Endothelial cell of umbilical vein (primary cell): ENCODE measurements around the gene ALG2.

ENCODE experiments used
- EZH2 ChIP-seq: IDR thresholded peaks from 2 replicates; pipeline ENCODE4 v1.6.1; 2012; ENCODE audit warnings: borderline replicate concordance, low read depth, mild to moderate bottlenecking, moderate library complexity, low read length, inconsistent platforms; ENCODE audit not compliant: severe bottlenecking
- MYC ChIP-seq: IDR thresholded peaks from one replicate; pipeline ENCODE4 v1.6.1; 2011; ENCODE audit warnings: mild to moderate bottlenecking, low read depth, low read length

DNA sequence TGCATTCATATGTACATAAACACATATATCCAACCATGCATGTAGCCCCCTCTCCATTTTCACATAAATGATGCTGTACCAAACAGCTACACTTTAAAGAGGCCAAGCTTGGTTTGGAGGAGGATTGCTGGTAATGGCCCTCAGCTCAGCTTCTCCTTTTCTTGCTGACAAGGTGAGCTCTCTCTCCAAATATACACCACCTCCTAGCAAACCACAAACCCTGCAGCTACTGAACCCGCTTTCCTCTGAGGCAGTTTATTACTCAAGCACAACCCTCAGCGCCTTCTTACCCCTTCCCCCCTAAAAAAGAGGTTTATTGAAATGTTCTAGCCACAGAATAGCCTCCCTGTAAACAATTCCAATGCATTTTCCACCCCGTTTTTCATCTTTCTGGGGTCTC, 54.0 kb downstream of the ALG2 start:
- TF ChIP-seq MYC (no peak), EZH2 (no peak)
